Measurements from ENCODE around the gene ZNF787. TPM values are rescaled to one million over a fixed set of nuclear protein-coding genes. Genes with fewer than 3 reads are reported as not detected.

Gene ZNF787
- total and polyA plus RNA-seq, 2 of the 13 experiments (the other 11 are each of a cell fraction or from before 2014, with no cell fraction given): 15.1 to 42.8 TPM

DNA sequence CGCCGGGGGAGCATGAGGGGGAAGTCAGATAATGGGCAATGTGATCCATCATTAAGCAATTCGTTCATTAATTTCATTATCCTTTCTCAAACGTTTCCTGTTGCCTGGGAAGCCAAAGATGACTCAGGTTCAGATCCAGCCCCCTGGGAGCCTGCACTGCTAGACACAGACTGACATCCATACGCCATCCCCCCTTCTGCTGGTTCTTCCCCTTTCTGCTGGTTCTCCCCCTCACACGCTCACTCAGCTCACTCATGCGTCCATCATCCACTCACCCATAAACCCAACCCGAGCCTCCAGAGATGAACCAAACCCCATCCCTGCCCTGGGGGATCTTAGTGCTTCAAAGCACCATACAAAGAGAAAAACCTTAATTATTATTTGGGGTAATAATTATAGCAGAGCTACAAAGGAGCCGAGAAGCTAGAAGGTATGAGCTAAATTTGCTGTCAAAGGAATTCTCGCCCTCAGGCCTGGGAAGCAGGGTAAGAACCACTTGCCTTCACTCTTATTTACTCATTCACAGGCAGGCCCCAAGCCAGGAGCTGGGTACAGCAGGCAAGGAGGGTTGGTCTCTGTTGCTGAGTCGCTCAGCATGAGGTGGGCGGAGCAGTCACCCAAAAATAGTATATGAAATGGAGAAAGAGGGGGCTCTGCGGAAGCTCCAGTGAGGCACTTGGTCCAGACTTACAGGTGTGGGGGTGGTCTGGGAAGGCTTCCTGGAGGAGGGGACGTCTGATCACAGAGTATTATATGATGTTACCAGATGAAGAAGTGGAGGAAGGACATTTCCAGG, 13.0 kb upstream of the ZNF787 start:
- no peak overlapping the region for H2AFZ ChIP-seq (ENCODE audit: low read length)
- H3K4me1 ChIP-seq (ENCODE audit: insufficient read depth, low read length): peaks cover 50% of the 10 kb centered on the region
- no peak overlapping the region for H3K27ac ChIP-seq (ENCODE audit: extremely low read length, insufficient read depth, low read length)
- FAIRE-seq (no peak), ATAC-seq (no peak), DNase-seq (ENCODE audit: low spot score) (no peak)
- no peak overlapping the region for H3K4me2 ChIP-seq (ENCODE audit: low read depth, low read length)
- no peaks in the 10 kb centered on the region for H3K9me3 ChIP-seq (ENCODE audit: low read length)
- H3K4me3 ChIP-seq (replicated peaks in 1 of 3; ENCODE audit: insufficient read depth in 1 of 3, low read depth in 2 of 3, low read length in 3 of 3): no peak overlapping the region
- intact Hi-C loops (cut with micrococcal nuclease; ENCODE audit: unreplicated experiment) (no loop called here), in situ Hi-C loops (cut with HindIII; ENCODE audit: extremely low pct_ligation_motif_present, low pct_unique_long_range_greater_than_20kb) (no loop called here)
- no peak overlapping the region for H3K9ac ChIP-seq (ENCODE audit: insufficient read depth, low read depth, low read length)
- H3K36me3 ChIP-seq (replicated peaks in 1 of 2; ENCODE audit: control insufficient read depth in 1 of 2, insufficient read depth in 2 of 2, low read length in 2 of 2): no peaks in the 10 kb centered on the region
- ChIA-PET CTCF (ENCODE audit: low intra/inter-chr PET ratio, low total read pairs) (no interaction called here), POLR2A (interaction anchor here (1.5 to 2.1 kb wide), 2 partner anchors 9 to 14 kb away, joined by 4 to 8 read pairs; no protein-coding TSS in a partner anchor)
- no peaks in the 10 kb centered on the region for H3K27me3 ChIP-seq (ENCODE audit: control insufficient read depth in 1 of 2, insufficient read depth in 2 of 2, low read length in 2 of 2)
- 82% methylated on average over 14 of the region's 14 CpGs for WGBS (ENCODE audit: low lambda C conversion rate)
- no TSS peak for BruUV-seq (replicated peaks)
- TF ChIP-seq ZNF768 (CRISPR knock-in tag; IDR thresholded peaks at IDR 0.05) (0 out of 2 replicates have a peak, but pooled peaks have one; percentile 26), ZNF589 (CRISPR knock-in tag; conservative IDR thresholded peaks at IDR 0.05) (no peak)
- TF ChIP-seq, protein P1, sequence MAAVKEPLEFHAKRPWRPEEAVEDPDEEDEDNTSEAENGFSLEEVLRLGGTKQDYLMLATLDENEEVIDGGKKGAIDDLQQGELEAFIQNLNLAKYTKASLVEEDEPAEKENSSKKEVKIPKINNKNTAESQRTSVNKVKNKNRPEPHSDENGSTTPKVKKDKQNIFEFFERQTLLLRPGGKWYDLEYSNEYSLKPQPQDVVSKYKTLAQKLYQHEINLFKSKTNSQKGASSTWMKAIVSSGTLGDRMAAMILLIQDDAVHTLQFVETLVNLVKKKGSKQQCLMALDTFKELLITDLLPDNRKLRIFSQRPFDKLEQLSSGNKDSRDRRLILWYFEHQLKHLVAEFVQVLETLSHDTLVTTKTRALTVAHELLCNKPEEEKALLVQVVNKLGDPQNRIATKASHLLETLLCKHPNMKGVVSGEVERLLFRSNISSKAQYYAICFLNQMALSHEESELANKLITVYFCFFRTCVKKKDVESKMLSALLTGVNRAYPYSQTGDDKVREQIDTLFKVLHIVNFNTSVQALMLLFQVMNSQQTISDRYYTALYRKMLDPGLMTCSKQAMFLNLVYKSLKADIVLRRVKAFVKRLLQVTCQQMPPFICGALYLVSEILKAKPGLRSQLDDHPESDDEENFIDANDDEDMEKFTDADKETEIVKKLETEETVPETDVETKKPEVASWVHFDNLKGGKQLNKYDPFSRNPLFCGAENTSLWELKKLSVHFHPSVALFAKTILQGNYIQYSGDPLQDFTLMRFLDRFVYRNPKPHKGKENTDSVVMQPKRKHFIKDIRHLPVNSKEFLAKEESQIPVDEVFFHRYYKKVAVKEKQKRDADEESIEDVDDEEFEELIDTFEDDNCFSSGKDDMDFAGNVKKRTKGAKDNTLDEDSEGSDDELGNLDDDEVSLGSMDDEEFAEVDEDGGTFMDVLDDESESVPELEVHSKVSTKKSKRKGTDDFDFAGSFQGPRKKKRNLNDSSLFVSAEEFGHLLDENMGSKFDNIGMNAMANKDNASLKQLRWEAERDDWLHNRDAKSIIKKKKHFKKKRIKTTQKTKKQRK (IDR thresholded peaks at IDR 0.05; ENCODE audit: low read length): no peak
- no peaks in the 10 kb centered on the region for H4K20me1 ChIP-seq (ENCODE audit: insufficient read depth, low read length)
- H3K79me2 ChIP-seq (ENCODE audit: insufficient read depth, low read length): no peaks in the 10 kb centered on the region

Measured in HepG2 (cell line).